HG03558 (cell line): ENCODE results near the gene RAPGEF2.
"Not testable (repeated sequence)": the region's sequence is repeated elsewhere in the genome, so short reads cannot be mapped to it uniquely, and the experiment has no call there.

Experiments used
- ATAC-seq: cut with Tn5 transposase; IDR thresholded peaks from one replicate; pipeline ENCODE4 v1.9.1; 2021; ENCODE audit warnings: moderate number of reproducible peaks; ENCODE audit not compliant: unreplicated experiment; ENCODE audit errors: extremely low read depth

Gene RAPGEF2

DNA sequence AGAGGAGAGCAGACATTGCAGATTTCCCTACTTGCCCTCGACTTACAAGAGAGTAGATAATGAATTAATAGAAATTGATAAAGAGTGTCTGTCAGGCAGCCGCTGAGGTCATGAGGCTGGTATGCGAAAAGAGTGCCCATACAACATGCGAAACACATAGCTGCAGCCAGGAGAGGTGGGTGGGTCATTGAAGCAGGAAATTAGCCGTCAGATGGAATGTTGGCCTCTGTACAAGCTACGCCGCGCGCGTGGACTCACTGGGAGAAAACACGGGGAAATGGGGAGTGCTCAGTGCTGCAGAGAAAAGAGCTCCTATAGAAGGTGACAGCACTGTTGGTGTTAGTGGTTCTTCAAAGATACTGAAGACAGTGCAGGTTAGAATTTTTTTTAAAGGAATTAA is 125.1 kb downstream of the RAPGEF2 start:
- no peak for ATAC-seq

DNA sequence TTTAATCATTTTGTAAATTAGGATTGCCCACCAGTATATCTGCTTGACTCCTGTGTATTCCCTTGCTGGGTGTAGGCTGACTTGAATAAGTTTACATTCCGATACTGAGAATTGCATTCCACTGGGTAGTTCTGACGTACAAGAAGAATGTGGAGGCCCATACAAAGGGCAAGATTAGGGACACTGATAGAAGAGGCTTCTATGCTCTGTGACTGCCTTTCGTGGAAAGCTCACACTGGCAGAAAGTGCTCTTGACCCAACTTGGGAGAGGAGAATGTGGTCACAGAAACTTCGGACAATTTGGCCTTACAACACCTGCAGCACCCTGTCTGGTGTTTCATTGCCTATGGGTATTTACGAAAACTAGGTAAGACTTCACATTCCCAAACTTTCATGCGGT is 126.3 kb downstream of the RAPGEF2 start:
- ATAC-seq, result no peak

DNA sequence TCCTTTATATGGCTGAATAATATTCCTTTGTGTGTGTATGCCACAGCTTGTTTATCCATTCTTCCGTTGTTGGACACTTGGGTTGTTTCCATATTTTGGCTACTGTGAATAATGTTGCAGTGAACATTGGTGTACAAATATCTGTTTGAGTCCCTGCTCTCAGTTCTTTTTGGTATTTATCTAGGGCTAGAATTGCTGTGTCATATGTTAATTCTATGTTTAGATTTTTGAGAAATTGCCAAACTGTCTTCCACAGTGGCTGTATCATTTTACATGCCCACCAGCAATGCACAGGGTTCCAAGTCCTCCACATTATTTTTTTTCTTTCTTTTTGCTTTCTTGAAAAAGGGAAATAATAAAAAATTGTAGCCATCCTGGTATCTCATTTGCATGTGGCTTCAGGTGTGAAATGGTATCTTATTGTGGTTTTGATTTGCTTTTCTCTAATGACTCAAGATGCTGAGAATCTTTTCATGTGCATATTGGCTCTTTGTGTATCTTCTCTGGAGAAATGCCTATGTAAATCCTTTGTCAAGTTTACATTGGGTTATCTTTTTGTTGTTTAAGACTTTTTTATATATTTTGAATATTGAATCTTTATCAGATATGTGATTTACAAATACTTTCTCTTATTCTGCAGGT is 129.7 kb downstream of the RAPGEF2 start:
- ATAC-seq, result no peak

DNA sequence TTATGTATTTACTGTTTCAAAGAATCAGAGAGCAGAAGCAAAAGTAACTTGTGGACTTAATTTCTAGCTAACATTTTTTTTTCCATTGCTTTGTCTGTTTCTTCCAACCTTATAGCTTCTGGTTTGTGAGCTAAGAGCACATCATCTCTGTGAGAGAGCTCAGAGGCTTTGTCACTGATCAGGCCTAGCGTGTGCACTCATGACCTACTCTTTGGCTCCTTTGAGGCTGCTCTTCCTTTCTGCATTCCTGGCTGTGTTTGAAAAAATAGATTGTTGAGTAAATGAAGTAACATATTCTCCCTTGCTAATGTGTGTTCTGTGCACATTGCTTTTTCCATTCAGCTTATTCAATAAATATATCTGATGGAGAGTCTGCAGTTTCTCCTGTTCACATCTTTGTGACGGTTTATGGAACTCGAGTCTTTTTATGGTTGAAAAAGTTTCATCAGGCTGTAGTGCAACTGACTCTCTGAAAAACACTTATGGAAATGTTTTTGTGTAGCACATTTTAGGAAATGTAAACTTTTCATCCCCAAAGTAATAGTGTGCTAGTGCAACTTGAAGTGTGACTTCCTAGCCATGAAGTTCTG is 133.0 kb downstream of the RAPGEF2 start:
- ATAC-seq, result no peak

DNA sequence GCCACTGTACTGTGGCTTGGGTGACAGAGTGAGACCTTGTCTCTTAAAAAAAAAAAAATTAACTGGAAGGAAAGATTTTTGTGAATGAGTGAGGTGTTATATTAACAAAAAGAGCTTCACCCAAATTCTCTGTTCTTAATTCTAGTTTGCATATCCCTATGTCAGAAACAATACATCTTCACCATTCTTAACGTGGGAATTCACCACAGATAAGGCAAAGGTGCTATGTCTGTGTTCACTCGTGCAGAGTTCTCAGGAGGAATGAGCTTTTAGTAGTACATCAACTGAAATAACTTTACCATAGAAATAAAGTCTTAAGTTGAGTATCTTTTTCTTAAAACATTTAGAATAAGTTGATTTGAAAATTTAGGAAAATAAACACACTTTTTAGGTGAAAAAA is 135.1 kb downstream of the RAPGEF2 start:
- no peak for ATAC-seq

DNA sequence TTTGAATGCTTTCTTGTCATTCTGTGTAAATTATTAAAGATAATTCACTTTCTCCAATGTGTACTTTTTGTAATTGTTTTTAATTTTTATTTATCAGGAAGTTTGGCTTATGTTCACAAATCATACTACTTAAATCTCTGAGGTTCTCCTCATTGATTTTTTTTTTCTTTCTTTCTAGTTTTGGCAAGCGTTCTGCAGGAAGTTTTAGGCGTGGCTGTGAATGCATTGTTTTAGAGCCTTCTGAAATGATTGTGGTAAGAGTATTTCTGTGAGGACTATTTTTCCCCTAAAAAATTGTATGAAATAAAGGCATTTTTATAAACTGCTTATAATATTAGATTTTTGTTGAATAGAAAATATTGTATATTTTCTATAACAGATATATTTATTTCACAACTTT is 135.8 kb downstream of the RAPGEF2 start:
- no peak for ATAC-seq

DNA sequence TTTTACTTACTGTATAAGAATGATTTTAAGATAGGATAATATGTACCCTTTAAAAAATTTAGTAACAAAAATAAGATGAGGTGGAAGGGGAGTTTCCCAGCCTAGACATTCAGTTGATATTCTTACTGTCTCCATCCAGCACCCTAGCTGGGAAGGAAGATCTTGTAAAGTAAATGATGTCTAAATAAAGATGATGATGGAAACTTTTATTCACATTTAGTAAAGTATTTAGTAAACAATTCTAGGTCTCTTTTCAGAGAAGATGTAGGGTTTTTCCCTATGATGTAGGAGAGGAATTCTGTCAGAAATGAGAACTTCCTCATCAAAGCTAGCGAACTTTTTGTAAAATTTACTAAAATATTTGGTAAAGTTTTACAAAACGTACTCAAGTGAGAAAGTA is 136.8 kb downstream of the RAPGEF2 start:
- no peak for ATAC-seq

DNA sequence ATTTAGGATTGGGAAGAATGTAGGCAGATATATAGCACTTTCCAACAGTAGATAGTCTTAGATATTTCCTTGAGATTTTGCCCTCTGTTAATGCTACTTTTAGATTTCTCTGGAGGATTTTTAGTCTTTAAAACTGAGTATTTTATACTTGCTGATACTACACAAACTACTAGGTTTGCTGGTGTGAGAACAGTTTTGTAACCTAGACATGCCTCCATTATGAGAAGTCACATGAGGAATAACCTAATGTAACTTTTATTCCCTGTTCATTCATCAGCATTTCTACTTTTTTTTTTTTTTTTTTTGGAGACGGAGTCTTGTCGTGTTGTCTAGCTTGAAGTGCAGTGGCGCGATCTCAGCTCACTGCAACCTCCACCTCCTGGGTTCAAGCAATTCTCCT is 137.2 kb downstream of the RAPGEF2 start:
- no peak for ATAC-seq

DNA sequence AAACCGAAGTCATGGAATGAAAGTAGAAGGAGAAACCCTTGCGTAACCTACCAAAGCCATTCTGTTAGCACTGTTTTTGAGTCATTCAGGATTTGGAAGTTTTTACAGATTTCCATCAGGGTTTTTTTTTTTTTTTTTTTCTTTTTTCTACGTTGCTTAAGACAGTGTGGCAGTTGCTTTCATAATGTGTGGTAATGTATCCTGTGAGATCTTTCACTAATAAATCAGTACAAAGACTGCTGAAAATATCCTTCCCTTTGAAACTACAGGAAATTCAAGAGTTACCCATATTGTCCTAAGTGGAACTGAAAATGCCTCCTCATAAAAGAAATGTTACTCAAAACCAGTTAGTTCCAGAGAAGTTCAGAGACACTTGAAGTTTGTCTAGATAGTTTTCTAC is 137.8 kb downstream of the RAPGEF2 start:
- ATAC-seq, result no peak

DNA sequence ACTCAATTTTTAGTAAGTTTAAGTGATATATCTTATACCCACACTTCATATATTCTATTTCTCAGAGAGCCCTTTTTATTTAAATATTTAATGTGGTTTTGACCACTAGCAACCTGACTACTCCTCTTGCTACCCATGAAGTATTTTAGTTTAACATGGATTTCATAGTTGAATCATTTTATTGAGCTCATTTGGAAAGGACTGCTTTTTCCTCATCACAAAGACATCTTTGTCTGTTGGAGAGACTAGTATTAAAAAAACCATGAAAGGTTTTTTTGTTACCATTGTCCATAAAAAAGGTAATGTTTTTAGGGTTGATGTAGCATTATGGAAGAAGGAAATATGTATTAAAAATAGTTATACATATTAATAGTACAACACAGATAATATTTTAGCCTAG is 139.5 kb downstream of the RAPGEF2 start:
- no peak for ATAC-seq

DNA sequence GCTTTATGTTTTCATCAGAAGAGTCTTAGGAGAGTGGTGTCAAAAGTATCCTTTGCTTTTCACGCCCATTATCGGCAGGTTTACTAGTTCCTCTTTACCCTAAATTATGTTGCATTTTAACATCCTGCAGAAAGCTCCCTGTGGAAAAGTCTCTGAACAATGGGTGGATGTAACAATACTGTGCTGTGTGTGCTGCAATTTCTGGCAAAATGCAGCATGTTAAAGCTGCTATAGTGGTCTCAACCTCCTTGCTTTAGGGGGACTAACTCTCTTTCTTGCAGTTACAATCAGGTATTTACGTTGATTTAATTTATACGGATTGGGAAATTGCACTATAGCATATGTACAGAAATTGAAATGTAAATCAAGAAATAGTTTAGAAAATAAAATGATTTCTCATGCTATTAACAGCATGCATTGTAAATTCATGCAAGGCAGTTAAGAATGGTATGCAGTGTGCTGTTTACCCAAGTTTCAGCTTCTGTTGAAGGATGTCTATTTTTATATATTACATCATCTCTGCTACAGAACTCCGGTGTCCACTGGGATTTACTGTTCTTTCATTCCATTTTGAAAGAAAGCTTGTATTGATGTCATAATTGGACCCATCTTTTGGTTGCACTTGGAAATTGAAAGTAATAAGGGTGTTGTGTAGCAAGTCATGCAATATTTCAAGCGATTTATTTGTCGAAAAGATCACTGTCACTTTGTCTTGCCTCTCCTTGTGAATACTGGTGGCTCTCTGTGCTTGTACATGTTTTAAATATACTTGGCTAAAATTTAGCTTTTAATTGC is 145.7 kb downstream of the RAPGEF2 start:
- no peak for ATAC-seq

DNA sequence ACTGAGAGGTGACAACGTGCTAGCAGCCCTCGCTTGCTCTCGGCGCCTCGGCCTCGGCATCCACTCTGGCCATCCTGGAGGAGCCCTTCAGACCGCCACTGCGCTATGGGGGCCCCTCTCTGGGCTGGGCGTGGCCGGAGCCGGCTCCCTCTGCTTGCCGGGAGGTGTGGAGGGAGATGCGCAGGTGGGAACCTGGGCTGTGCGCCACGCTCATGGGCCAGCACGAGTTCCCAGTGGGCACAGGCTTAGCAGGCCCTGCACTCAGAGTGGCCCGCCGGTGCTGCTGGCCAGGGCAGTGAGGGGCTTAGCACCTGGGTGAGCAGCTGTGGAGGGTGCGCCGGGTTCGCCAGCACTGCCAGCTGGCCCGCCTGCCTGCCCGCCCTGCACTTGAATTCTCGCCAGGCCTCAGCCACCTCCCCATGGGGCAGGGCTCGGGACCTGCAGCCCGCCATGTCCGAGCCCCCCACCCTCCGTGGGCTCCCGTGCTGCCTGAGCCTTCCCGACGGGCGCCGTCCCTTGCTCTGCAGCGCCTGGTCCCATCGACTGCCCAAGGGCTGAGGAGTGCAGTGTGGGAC is 148.0 kb downstream of the RAPGEF2 start:
- ATAC-seq, result no peak

DNA sequence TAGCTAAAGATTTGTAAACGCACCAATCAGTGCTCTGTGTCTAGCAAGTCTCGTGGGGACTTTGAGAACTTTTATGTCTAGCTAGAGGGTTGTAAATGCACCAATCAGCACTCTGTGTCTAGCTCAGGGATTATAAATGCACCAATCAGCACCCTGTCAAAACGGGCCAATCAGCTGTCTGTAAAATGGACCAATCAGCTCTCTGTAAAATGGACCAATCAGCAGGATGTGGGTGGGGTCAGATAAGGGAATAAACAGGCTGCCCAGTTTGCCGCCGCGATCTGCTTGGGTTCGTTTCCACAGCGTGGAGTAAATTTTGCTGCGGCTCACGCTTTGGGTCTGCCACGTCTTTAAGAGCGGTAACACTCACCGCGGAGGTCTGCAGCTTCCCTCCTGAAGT is 148.7 kb downstream of the RAPGEF2 start:
- not testable (repeated sequence) for ATAC-seq

DNA sequence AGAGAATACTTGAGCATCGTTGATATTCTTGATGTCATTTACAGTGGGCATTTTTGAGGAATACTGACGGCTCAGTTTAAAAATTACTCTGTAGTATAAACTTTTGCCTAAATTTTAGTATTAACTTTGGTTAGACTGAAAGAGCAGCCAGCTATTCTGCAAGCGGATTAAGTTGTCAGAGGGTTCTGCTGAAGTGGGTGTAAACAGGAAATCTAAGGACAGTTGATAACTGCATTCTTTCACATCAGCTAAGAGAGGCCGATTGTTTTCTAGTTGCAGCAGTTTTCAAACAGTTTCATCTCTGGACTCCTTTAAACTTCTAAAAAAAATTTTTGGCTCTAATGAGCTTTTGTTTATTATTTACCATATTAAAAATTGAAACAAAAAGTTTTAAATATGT is 149.6 kb downstream of the RAPGEF2 start:
- no peak for ATAC-seq

DNA sequence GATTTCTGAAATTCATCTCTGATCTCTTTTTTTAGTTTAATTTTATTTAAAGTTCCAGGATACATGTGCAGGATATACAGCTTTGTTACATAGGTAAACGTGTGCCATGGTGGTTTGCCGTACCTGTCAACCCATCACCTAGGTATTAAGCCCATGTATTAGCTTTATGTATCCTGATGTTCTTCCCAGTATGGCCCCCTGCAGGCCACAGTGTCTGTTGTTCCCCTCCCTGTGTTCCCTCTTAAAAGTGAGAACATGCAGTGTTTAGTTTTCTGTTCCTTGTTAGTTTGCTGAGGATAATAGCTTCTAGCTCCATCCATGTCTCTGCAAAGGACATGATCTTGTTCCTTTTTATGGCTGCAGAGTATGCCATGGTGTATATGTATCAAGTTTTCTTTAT is 153.2 kb downstream of the RAPGEF2 start:
- ATAC-seq, result no peak

DNA sequence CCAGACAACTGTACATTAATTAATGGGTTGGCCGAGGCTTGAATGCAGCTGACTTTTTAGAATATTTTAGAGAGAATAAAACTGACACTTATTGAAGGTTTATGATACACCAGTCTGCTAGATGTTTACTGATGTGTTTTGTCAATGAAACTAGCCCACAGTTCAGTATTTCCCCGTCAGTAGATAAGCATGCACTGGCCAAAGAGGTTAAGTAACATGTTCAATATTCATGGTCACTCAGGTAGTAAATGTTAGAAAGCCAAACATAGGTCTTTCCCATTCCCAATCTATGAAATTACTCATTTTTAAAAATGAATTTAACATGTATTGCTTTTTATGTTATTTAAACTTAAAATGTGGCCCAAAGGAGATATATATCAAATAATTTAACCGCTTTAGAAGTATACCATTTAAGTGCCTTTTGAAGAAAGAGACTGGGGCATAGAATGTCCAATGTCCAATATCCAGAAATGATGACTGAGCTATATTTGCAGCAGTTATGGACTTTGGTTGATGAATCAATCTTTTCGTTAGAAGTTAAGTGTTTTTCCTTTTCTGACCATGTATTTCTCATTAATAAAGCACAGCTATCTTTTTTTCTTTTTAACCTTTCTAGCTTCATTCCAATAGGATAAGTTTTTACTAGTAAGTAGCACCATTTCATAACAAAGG is 156.1 kb downstream of the RAPGEF2 start:
- ATAC-seq, result no peak

DNA sequence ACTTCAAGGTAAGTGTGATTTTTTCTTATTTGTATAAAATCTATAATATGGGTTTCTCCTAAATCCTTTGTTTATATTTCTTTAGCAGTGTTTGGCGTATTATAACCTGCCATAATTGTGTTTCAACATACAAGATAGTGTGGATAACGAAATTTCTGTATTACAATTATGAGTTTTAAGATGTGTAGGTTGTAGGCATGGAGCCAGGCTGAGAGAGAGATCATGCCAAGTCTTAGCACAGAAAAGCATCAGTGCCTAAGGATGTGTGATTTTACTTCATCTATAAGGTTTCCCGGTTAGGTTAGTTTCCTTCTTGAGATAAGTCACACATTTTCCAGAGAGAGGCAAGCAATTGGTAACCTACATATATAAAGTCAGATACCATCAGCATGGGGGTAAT is 161.2 kb downstream of the RAPGEF2 start:
- ATAC-seq, result no peak

DNA sequence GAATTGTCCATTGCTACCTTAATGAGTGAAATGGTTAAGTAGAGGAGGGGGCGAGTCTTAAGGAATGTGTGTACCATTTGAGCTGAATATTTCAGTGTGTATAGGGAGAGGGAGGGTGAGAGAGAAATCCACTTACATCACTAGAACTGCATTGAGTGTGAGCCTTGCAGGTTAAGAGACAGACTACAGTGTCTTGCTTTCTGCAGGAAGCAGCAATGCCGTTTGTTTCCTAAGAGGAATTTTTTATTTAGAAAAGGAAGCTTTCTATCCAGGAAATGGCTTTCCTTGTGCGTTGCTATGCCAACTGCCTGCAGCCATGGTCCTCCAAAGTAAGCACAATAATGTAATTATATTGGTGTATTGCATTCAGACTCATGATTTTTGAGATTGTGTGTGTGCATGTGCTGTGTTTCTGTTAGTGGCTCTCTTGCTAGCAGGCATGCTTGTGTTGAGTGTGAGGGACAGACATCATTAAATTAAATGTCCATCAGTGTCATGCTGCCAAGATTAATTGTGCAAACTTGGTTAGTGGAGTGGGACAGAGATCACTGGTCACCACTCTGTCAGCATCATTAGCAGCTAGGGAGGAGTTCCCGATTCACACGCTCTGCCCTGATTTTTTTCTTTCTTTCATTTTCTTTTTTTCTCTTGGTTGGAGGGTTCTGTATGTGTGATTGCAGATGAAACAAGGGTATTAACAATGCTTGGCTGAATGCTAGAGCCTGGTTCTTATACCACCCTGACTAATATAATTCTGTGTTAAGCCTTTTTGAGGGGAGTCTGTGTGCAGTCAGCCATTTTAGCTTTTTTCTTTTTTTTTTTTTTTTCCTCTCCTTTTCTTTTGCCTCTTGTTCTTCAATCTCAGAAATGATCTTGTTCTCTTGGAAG is 164.3 kb downstream of the RAPGEF2 start:
- no peak for ATAC-seq

DNA sequence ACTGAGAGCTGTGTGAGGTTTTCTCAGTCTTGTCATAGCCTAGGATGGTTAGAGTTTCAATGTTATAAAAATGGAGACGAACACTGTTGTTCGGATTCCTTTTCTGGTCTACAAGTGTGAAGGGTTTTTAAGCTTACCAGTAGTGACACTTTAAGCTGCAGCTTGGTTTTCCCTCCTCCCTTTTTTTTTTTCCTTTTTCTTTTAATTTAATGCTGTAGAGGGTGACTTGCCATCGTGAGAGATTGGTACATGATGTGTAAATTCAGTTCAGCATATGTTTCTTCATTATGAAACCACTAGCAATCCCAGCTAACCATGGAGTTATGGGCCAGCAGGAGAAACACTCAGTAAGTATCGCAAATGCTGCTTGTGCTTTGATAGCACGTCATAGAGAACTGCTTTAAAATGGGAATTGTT is 165.0 kb downstream of the RAPGEF2 start:
- ATAC-seq, result no peak

DNA sequence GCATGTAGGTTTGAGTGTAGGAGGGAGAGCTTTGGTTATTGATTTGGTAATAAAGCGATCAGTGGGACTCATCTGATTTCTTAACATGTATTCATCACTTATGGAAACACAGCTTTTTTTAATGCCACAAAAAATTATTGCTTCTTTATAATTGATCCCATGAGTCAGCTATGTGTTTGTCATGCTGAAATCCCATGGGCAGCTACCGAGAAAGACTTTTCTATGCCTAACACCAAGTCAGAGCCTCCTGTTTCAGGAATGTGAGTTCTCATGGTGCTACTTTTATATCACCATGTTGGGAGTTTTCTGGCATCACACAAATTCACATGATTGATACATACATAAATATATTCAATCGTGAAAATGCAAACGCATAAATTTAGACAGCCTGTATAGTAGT is 165.7 kb downstream of the RAPGEF2 start:
- no peak for ATAC-seq
